GM21515 (cell line): ENCODE data around the gene GNGT2.
"Not testable (repeated sequence)": the region's sequence is repeated elsewhere in the genome, so short reads cannot be mapped to it uniquely, and the experiment has no call there.

Experiments
- ATAC-seq: cut with Tn5 transposase; IDR thresholded peaks from one replicate; pipeline ENCODE4 v1.9.1; 2021; ENCODE audit not compliant: unreplicated experiment

Gene GNGT2

DNA sequence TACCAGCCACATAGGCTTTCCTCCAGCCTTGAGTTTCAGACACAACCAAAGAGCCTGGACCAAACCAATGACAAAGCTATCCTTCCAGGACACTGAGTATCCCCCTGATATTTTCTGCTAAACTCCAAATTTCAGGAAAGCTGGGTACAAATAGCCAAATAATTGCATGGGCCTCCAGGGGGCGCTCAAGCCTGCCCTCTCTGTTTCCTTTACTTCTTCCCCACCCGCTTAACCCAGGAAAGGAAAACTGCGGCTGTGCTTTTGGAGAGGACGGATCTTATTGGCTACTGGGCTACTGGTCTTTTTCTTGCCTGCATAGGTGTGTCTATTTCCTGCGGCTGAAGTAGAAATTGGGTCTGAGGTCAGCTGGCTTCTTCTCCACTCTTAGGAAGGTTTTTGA lies 30.1 kb downstream of the GNGT2 start:
- no peak for ATAC-seq

DNA sequence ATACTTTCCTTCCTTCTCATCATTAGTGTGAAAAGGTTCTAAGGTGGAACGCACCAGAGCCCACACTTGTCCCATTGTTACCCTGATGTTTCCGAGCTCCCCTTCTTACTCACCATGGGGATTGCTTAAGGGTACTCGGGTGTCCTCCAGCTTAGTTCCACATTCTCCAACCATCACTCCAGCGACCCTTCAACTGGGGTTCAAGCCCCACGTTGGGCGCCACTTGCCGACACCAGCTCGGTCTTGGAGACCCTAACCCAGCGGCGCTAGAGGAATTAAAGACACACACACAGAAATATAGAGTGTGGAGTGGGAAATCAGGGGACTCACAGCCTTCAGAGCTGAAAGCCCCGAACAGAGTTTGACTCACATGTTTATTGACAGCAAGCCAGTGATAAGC lies 34.4 kb downstream of the GNGT2 start:
- ATAC-seq: not testable (repeated sequence)

DNA sequence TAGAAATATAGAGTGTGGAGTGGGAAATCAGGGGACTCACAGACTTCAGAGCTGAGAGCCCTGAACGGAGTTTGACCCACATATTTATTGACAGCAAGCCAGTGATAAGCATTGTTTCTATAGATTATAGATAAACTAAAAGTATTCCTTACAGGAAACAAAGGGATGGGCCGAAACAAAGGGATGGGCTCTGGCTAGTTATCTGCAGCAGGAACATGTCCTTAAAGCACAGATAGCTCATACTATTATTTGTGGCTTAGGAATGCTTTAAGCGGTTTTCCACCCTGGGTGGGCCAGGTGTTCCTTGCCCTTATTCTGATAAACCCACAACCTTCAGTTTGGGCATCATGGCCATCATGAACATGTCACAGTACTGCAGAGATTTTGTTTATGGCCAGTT lies 39.7 kb downstream of the GNGT2 start:
- not testable (repeated sequence) for ATAC-seq

DNA sequence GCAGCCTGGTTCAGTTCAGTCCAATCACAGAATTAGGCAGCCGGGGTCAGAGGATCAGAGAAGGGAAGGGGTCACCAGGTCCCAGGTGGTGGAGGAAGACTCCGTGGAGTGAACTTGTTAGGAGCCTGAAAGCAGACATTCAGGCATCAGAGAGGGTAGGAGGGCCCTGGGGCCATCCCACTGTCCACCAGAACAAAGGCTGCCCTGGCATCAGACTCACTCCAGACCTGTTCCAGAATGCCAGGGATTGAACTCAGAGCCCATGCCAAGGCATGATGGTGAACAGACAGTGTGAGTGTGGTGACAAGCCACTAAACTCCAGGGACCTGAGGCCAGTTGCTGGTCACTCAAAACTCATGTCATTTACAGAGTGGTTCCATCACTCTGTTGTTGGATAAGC lies 40.2 kb downstream of the GNGT2 start:
- ATAC-seq: no peak

DNA sequence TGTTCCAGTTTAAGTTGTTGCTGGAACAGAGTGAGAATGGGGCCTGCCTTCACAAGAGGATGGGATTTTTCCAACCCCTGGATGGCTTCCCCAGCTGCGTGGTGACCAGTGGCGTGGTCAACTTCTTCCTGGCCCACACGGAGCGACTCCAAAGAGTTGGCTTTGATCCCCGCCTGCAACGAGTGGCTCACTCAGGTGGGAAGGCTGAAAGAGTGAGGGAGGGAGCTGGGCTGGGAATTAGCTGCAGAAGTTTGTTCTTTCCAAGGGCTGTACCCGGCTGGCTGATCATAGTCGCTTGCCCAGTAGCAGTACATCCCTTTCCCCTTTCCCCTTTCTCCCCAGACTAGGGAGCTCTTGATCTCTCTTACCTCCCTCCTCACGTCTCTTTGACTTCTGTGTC lies 41.7 kb downstream of the GNGT2 start:
- ATAC-seq: no peak

DNA sequence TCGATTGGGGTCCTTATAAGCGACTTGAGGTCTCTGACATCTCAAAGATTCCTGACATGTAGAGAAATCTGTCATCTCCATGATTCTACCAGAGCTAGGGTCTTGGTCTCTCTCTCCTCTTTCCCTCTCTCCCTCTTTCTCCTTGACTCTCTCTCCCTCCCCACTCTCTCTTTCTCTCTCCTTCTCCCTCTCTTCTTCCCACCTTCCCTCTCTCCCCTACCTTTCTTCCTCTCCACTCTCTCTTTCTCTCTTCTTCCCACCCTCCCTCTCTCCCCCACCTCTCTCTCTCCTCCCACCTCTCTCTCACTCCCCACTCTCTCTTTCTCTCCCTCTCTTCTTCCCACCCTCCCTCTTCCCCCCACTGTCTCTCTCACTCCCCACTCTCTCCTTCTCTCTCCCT lies 45.2 kb downstream of the GNGT2 start:
- ATAC-seq: no peak

DNA sequence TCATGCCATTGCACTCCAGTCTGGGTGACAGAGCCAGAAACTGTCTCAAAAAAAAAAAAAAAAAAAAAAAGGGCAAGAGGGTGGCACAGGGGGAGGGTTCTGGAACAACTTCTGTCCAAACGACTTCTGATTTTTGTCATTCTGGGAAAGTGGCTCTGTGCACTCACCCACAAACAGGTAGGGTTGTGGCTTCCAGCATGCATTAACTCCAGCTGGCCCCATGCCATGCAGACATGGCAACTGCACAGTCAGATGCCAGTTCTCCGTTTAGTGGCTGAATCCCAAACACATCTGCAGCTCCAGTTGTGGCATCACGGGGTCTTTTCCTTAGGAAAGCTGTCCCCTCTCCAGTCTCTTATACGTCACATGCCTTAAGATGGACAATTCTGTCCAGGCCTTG lies 47.5 kb downstream of the GNGT2 start:
- ATAC-seq: no peak

DNA sequence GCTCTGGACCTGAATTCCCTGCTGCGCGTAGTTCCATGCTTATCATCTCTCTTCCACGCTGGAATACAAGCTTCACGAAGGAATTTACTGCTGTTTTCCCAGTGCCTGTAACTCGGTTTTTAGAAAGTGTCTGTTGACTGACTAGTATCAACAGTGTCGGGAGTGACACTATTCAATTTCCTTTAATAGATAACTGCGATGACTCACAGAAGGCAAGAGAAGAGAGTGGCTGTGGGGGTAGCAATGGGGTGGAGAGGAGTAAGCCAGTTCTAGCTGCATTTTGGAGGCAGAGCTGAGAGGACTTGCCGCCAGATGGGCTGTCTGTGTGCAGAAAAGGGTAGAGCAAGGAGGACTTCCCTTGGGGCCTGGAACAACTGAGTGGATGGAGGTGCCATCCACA lies 52.6 kb downstream of the GNGT2 start:
- ATAC-seq: no peak

DNA sequence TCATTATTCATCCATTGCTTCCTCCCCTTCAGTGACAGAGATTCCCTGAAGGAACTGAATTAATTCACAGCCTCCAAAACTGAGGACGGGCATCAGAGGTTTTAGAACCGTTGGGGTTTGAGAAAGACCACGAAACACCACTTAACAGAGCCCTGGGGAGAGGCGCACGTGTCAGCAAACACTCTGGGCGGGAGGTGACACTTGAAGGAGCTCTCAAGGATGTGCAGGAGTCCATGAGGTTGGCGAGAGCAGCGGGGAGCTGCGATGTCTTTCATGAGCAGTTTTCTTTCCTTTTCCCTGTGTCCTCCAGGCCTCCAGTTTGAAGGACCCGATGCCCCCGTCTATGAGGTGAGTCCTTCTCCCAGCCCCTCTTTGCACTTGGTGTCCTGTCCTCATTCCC lies 54.1 kb downstream of the GNGT2 start:
- no peak for ATAC-seq
